GM20000 (cell line): Measurements from ENCODE around the gene TLL2.

ENCODE experiments used
- DNase-seq: peaks from one replicate; pipeline ENCODE4 v3.0.0; 2012; ENCODE audit warnings: low spot score
- CTCF ChIP-seq: IDR thresholded peaks from 2 replicates; pipeline ENCODE4 v1.5.1; 2012; ENCODE audit warnings: mild to moderate bottlenecking, control low read depth; ENCODE audit errors: extremely low read depth, missing control alignments

Gene TLL2

GRCh38 chr10:96495544-96495943, 18.2 kb downstream of the TLL2 start:
- no peak for TF ChIP-seq CTCF
- no peak for DNase-seq

DNA sequence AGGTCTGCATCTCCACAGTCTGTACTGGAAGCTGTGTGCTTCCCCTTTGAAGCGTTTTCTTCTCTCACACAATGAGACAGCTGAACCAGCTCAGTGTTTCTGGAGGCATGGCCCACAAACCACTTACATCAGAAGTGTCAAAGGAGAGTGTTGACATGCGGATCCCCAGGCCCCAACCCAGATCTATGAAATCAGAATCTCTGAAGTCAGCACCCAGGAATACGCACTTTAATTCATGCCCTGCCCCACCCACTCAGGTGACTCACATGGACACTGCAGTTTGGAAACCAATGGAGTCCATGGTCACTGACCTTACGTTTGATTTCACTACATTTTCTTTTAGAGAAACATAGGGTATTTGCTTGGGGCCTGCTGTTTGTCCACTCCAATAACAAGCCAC, 19.0 kb downstream of the TLL2 start:
- TF ChIP-seq CTCF, result no peak
- no peak for DNase-seq

- TF ChIP-seq CTCF, result no peak
- DNase-seq, result no peak
Measured at GRCh38 chr10:96493871-96494525, 19.7 kb downstream of the TLL2 start.

DNA sequence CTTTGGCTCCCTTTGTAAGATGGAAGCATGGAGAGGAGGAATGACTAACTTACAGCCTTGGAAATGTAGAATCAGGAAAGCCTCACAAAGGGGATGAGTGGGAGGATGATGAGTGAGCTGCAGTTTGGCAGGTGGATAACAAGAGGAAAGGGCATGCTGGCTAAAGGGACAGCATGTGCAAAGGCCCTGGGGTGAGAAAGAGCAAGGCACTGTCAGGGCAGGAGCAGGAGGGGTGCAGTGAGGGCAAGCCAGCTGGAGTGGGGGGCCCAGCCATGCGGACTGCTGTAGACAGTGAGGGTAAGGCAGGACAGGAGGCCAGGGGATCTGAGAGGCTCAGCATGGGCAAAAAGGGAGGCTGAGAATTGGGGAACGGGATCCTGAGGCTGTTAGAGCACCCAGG, 20.5 kb downstream of the TLL2 start:
- no peak for TF ChIP-seq CTCF

DNA sequence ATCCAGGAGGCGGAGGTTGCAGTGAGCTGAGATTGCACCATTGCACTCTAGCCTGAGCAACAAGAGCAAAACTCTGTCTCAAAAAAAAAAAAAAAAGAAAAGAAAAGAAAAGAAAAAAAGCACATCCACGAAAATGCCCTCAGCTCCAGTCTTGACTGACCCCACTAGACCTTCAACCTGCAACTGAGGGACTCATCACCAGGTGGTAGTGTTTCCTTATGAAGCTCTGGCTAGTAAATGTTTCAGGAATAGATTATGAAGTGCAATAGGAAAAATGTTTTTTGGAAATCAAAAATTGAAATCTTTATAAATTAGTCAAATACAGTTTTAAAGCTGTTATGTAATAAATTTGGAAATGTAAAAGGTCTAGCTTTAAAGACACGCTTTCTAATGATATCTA, 22.4 kb downstream of the TLL2 start:
- peak; percentile 7 for TF ChIP-seq CTCF
- no peak for DNase-seq

More for the DNA sequence above, 20.5 kb downstream of the TLL2 start:
- no peak for DNase-seq

- DNase-seq, result no peak
Measured at GRCh38 chr10:96488161-96488935, 25.4 kb downstream of the TLL2 start.

More at GRCh38 chr10:96488161-96488935, 25.4 kb downstream of the TLL2 start:
- TF ChIP-seq CTCF, result no peak
